ENCODE data around the gene PIK3R6.
"Not testable (repeated sequence)": the region's sequence is repeated elsewhere in the genome, so short reads cannot be mapped to it uniquely, and the experiment has no call there.

Gene PIK3R6

DNA sequence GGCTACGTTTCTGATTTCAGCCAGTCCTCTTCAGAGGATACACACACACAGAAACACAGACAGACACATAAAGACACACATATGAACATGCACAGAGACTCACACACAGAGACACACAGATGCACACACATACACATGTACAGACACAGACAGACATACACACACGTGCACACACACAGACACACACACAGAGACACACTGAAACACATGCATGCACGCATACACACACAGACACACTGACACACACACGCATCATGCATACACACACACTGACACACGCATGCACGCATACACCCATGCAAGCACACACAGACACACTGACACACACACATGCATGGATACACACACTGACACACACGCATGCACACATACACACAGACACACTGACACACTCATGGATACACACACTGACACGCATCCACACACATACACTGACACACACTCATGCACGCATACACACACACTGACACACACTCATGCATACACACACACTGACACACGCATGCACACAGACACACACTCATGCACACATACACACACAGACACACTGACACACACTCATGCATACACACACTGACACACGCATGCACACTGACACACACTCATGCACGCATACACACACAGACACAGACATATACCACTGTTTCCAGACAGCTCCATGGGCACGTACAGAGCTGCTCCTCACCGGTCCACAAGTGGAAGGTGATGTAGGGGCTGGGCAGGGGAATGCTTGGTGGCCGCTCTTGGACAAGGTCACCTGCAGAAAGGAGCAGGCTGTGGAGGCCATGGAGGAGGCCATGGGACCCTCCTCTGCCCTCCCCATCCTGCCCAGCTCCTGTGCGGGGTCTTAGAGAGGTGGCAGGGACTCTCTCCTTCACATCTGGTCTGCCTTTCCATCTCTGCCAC, 38.2 kb downstream of the PIK3R6 start:
- no peak for DNase-seq (ENCODE audit: extremely low read depth in 1 of 2, low read depth in 1 of 2)

GRCh38 chr17:8828517-8828875, 39.0 kb downstream of the PIK3R6 start:
- no peak for DNase-seq (ENCODE audit: extremely low read depth in 1 of 2, low read depth in 1 of 2)

DNA sequence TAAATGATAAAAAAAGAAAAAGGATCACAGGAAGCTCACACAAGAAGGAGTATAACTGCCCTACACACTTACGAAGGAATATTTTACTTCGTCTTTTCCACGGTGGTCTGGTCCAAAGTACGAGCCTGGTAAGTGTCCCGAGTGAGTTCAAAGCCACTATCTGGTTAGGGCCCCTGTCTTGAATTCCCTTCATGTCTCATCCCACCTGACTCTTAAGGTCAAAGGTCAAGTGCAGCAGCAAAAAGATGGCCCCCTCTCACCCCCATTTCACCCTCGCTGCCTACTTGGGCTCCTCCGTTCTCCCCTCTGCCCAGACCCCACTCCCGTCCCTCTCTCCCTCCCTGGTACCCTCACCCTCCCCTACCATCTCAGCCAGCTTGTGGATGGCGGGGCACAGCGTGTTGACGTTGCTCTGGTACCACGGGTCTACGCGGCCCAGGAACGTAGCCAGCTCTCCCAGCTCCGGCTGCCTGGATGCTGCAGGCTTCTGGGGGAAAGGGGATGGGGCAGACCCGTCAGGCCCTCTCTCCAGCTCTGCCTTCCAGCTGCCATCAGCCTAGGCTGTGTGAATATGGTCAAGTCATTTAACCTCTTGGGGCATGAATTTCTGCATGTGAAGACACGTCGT, 40.6 kb downstream of the PIK3R6 start:
- DNase-seq (ENCODE audit: extremely low read depth in 1 of 2, low read depth in 1 of 2), result no peak

- DNase-seq (ENCODE audit: extremely low read depth in 1 of 2, low read depth in 1 of 2), result no peak
These were observed 41.7 kb downstream of the PIK3R6 start for GRCh38 chr17:8825802-8826201.

GRCh38 chr17:8823279-8823678, 44.2 kb downstream of the PIK3R6 start:
- DNase-seq (ENCODE audit: extremely low read depth in 1 of 2, low read depth in 1 of 2), result no peak

DNA sequence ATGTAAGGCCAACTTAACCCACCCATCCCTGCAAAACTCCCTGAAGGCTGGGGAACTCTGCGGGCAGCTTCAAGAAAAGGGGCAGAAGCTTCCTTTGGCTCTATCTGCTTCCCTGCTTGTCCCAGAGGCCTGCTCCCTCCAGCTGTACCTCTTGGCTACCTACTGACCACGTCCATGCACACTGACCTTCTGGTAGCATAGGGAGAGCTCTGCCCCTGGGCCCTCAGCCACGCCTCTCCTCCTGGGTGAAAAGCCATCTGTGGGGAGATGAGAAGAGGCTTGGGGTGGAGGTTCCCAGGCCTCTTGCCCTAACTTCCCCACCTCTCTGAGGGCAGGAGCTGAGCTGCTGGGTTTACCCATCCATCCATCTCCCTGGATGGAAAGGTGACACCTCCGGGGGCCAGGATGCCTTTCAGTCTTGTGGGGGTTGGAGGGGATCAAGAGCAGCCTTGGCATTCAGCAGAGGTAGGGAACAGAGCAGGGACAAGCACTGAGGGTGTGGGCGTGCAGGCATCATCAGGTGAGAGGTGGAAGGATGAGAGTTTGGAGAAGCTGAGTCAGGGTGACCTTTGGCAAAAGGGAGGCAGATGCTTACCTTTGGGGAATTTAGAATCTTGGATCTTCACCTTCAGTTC, 45.0 kb downstream of the PIK3R6 start:
- DNase-seq (ENCODE audit: extremely low read depth in 1 of 2, low read depth in 1 of 2), result no peak

- DNase-seq (ENCODE audit: extremely low read depth in 1 of 2, low read depth in 1 of 2), result no peak
These were observed 45.9 kb downstream of the PIK3R6 start for GRCh38 chr17:8821446-8822105.

- DNase-seq (ENCODE audit: extremely low read depth in 1 of 2, low read depth in 1 of 2), result no peak
These were observed 47.0 kb downstream of the PIK3R6 start for GRCh38 chr17:8820311-8821010.

- no peak for DNase-seq (ENCODE audit: extremely low read depth in 1 of 2, low read depth in 1 of 2)
These were observed 48.7 kb downstream of the PIK3R6 start for GRCh38 chr17:8818654-8819330.

GRCh38 chr17:8818047-8818446, 49.4 kb downstream of the PIK3R6 start:
- no peak for DNase-seq (ENCODE audit: extremely low read depth in 1 of 2, low read depth in 1 of 2)

DNA sequence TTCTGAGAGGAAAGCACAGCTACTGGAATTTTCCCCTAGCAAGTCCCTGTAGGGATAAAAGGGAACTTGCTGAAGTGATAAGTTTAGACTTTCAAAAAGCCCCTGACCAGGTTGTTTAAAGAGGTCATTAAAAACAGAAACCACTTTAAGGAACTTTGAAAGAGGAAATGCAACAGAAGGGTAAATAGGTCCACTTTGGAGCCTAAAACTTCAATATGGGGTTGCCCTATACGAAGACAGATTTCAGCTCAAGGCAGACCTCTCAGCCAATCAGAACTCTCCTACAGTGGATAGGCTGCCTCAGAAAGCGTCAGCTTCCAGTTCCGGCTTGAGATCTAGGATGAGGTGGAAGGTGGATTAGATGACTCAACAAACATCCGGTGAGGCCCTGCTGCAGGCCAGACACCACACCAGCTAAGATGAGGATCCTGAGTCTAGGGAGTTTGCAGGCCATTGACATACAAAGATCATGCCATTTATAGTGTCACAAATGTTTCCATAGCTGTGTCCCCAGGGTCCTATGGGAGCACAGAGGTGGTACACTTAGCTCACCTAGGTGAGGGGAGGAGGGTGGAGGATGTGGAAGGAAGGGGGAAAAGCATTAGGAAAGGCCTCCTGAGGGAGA, 60.4 kb downstream of the PIK3R6 start:
- no peak for DNase-seq (ENCODE audit: extremely low read depth in 1 of 2, low read depth in 1 of 2)

GRCh38 chr17:8806253-8806925, 61.1 kb downstream of the PIK3R6 start:
- no peak for DNase-seq (ENCODE audit: extremely low read depth in 1 of 2, low read depth in 1 of 2)

DNA sequence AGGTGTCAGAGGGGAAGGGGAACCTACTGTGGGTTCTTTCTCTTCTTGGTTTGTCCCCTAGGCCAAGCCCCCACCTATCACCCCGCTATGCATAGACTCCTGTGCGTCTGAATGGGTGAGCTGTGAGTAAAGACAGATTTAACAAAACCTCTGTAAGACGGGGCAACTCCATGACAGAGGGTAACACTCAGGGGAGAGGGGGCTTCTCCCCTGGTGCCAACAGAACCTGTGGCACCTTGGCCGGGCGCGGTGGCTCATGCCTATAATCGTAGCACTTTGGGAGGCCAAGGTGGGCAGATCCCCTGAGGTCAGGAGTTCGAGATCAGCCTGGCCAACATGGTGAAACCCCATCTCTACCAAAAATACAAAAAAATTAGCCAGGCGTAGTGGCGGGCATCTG, 62.1 kb downstream of the PIK3R6 start:
- not testable (repeated sequence) for DNase-seq (ENCODE audit: extremely low read depth in 1 of 2, low read depth in 1 of 2)

- DNase-seq (ENCODE audit: extremely low read depth in 1 of 2, low read depth in 1 of 2), result no peak
These were observed 63.7 kb downstream of the PIK3R6 start for GRCh38 chr17:8803531-8804420.

DNA sequence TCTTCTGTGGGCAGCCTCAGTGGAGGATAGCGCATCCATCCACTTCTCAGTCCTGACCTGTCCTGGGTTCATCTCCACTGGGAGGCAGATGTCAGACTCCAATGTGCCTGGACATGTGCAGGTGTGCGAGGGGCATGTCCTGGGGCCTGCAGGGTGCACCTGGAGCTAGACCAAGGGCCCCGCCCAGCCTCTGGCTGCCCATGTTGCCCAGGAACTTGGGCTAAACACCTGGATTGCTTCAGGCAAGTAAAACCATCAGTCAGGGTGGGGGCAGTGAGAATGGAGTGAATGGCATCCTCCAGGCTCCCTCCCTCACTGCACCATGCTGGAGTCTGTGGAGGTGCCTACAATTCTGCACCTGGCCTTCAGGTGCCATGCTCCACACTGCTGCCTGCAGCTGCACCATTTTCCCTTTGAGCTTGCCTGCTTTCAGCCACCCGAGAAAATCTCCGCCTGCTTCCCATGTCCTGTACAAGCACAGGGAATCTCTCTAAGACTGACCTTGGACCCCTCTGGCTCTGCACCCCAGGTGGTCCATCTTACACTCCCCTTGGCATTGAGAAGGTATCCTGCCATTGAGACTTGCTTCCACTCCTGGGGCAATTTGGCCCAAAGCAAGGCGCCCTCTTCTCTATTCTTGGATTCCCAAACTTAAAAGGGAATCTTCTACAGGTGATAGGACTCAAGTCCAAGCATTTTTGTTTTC, 66.2 kb downstream of the PIK3R6 start:
- no peak for DNase-seq (ENCODE audit: extremely low read depth in 1 of 2, low read depth in 1 of 2)

DNA sequence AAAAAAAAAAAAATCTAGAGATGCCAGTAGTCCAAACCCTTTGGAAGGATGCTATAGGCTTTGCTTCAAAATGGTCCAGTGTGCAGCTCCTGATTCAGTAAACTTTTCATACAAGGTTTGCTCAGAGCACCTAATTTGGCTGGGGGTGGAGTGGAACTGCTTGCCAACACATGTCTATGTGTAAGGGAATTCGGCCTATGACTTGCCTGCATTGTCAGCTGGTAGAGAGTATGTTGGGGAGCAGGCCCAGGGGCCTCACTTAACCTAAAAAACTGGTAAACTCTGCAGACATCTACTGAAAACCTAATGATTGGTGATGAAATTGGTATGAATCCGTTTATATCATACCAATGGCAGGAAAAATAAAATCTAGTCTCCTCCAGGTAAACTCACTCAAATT, 66.8 kb downstream of the PIK3R6 start:
- no peak for DNase-seq (ENCODE audit: extremely low read depth in 1 of 2, low read depth in 1 of 2)

- DNase-seq (ENCODE audit: extremely low read depth in 1 of 2, low read depth in 1 of 2), result no peak
These were observed 67.8 kb downstream of the PIK3R6 start for GRCh38 chr17:8799570-8800212.

Measured in activated CD8-positive, alpha-beta memory T cell treated with anti-CD3 and anti-CD28 coated beads for 1 hour (primary cell).